Neural progenitor cell (in vitro differentiated cells): ENCODE measurements around the gene TMSB15B.
"Not testable (repeated sequence)": the region's sequence is repeated elsewhere in the genome, so short reads cannot be mapped to it uniquely, and the experiment has no call there.

Source experiments
- EZH2phosphoT487 ChIP-seq: fragments of 200-600 bp; sonication (generic); IDR thresholded peaks from 2 replicates; pipeline ENCODE4 v1.6.1; 2017; ENCODE audit warnings: antibody characterized with exemption
- TF ChIP-seq, protein P1 (sequence below): fragments of 200-600 bp; sonication (generic); IDR thresholded peaks from 2 replicates; pipeline ENCODE4 v1.5.1; 2017; ENCODE audit warnings: antibody characterized with exemption, mild to moderate bottlenecking

- TF ChIP-seq, protein P1, sequence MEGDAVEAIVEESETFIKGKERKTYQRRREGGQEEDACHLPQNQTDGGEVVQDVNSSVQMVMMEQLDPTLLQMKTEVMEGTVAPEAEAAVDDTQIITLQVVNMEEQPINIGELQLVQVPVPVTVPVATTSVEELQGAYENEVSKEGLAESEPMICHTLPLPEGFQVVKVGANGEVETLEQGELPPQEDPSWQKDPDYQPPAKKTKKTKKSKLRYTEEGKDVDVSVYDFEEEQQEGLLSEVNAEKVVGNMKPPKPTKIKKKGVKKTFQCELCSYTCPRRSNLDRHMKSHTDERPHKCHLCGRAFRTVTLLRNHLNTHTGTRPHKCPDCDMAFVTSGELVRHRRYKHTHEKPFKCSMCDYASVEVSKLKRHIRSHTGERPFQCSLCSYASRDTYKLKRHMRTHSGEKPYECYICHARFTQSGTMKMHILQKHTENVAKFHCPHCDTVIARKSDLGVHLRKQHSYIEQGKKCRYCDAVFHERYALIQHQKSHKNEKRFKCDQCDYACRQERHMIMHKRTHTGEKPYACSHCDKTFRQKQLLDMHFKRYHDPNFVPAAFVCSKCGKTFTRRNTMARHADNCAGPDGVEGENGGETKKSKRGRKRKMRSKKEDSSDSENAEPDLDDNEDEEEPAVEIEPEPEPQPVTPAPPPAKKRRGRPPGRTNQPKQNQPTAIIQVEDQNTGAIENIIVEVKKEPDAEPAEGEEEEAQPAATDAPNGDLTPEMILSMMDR = not testable (repeated sequence)
- not testable (repeated sequence) for TF ChIP-seq EZH2phosphoT487
Observed at GRCh38 chrX:103983508-103983907, 21.1 kb downstream of the TMSB15B start.
